ENCODE measurements around the gene ITM2B.

Gene ITM2B

DNA sequence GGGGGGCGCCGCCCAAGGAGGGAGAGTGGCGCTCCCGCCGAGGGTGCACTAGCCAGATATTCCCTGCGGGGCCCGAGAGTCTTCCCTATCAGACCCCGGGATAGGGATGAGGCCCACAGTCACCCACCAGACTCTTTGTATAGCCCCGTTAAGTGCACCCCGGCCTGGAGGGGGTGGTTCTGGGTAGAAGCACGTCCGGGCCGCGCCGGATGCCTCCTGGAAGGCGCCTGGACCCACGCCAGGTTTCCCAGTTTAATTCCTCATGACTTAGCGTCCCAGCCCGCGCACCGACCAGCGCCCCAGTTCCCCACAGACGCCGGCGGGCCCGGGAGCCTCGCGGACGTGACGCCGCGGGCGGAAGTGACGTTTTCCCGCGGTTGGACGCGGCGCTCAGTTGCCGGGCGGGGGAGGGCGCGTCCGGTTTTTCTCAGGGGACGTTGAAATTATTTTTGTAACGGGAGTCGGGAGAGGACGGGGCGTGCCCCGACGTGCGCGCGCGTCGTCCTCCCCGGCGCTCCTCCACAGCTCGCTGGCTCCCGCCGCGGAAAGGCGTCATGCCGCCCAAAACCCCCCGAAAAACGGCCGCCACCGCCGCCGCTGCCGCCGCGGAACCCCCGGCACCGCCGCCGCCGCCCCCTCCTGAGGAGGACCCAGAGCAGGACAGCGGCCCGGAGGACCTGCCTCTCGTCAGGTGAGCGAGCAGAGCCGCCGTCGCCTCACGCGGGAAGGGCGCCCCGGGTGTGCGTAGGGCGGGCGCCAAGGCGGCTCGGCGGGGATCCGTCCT, 70.5 kb downstream of the ITM2B start, which contains the start of gene RB1:
Gene RB1 (plus strand): TSS at position 393 of the 784 bp plus-strand sequence. CDS start 162 bp downstream, at position 555.
- DNase-seq (ENCODE audit: low read depth in 1 of 2, low spot score in 1 of 2), result peak; percentile 77 to 87

DNA sequence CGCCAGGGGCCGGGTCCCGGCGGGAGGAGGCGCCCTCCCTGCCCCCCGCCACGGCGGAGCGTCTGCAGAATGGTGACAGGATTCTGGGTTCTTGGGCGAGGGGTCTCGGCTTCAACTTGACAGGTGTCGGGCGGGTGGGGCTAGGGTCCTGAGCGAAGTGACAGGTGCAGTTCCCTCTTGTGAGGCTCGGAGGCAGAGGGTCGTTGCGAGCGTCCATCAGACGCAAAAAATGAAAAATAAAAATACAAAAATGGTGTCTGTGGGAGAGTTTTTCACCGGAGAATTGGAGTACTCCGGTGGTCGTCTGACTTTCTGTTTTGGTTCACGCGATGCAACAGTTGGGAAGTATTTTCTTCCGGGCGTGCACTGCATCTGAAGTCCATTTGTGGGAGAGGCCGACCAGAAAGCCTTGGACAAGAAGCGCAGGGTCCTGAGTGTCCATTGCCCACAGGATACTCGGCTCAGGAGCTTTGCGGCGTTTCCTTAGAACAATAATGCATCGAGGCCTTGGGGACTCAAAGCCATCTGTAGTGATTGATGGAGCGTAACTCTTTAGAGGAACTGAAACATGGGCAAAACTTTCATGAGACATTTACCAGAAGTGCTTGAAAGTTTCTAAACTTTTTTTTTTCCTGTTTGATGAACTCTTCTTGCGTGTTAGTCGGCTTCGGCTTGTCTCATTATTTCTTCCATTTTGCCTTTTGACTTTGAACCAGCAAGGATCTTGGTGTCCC, 71.3 kb downstream of the ITM2B start:
- DNase-seq (ENCODE audit: low read depth in 1 of 2, low spot score in 1 of 2), result no peak

DNA sequence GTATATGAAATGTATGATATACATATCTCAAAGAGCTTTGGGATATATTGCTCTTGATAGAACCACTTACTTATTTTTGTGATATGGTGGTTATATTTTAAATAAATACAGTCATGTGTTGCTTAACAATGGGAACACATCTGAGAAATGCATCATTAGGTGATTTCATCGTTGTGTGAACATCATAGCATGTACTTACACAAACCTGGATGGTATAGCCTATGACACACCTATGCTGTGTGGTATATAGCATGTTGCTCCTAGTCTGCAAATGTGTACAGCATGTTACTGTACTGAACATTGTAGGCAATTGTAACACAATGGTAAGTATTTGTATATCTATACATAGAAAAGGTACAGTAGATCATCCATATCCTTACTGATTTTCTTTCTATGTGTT, 78.2 kb downstream of the ITM2B start:
- DNase-seq (ENCODE audit: low read depth in 1 of 2, low spot score in 1 of 2), result no peak

DNA sequence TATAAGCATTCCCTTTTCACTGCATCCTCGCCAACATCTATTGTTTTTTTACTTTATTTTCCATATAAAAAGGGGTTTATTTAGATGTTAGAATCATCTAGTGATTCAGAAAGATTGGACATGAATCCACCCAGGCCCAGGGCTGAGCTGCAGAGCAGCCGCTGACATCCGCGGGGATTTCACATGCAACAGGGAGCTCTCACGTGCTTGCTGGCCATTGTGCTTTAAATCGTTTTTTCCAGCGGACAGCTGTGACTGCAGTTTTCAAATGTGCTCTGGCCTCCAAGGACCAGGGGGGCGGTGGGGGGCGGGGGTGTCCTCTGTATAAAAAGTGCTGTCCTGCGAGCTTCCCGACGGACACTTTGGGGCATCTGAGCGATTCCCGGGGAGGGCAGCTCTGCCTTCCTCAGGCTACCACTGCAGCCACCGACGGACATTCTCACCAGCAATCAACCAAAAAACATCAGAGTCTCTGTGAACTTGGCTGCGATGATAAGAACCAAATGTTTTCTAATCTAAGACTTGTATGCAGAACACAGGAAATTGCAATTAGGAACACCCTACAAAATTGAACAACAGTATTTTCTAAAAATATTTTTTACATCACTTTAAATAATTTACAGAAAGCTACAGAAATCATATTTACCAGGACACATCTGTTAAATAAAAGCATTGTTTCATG, 83.1 kb downstream of the ITM2B start:
- DNase-seq (ENCODE audit: low read depth in 1 of 2, low spot score in 1 of 2), result no peak

DNA sequence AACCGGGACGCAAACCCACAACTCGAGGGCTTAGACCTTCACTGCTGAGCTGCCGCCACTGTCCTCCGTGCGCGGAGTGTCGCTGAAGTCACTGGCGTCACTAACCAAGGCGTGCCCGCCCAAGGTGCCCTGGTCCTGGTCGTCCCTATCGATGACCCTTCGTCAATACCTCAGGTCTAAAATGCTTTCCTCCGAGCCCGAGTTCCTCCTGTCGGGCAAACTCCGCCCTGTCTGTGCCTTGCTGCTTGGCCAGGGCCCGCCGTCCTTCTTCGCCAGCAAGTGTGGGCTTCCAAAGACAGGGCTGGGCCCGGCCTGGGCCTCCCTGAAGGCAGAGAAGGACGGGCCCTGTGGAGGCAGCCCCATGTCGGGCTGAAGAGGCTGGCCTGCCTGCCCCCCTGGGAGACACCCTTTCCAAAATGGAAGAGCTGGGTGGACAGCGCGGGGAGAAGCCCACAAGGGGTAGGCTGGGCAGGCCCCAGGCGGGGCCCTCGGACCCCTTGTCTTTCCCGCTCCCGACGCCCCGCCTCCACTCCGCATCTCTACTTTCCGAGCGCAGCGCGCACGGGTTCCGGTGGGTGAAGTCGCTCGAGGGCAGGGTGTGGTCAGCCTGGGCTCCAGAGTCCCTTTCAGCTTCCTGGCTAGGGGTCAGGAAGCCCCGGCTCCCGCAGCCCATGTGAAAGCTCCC, 84.0 kb downstream of the ITM2B start:
- no peak for DNase-seq (ENCODE audit: low read depth in 1 of 2, low spot score in 1 of 2)

DNA sequence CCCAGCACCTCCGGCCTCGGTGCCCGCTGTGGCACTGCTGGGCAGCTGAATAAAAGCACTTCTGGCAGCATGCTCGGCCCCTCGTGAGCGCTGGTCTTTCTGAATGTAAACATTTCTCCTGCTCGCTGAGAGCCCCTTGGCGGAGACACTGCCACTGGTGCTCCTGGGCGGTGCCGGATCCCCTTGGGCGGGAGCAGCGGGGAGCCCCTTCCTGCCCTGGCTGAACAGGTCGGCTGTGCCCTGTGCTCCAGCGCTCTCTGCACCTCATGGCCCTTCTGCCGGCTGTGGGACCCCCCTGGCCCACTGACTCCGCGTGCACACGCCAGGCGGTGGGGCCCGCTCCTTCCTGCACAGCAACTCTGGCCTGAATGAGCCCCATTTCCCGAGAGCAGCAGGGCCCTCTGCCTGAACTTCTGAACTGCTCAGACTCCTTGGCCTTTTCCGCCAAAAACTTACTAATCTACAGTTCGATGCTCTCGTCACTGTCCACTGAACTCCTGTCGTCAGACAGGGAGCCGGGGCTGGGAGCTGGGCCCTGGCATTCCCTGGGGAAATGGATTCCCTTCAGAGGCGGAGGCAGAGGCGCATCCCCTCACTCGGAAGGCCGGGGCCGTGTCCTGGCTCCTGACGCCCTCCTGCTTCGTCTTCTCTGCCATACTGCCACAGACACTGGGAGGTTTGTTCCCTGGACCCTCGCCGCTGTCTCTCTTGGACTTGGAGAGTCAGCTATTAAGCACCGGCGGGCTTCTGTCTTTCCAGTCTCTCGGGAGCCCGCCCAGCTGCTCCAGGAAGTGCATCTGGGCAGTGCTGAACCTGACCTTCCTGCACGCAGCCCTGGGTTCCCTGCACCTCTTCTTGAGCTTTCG, 84.7 kb downstream of the ITM2B start:
- DNase-seq (ENCODE audit: low read depth in 1 of 2, low spot score in 1 of 2), result no peak

DNA sequence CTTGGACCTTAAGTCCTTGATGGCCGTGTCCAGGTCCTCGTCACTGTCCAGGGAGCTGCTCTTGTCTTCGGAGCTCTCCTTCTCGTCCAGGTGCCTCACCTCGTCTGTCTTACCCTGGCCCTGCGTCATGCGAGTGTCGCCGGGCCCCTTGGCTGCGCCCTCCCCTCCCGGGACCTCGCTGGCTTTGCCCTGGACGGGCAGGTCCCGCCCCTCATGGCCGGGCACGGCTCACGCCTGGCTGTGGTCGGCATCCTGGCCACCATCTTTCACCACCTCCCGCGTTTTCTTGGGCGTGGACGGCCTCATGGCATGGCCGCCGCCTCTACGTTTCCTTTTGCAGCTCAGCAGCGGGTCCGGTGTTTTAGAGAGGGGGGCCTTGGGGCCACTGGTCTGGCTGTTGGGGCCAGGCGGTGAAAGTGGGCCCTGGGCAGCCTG, 85.4 kb downstream of the ITM2B start:
- no peak for DNase-seq (ENCODE audit: low read depth in 1 of 2, low spot score in 1 of 2)

DNA sequence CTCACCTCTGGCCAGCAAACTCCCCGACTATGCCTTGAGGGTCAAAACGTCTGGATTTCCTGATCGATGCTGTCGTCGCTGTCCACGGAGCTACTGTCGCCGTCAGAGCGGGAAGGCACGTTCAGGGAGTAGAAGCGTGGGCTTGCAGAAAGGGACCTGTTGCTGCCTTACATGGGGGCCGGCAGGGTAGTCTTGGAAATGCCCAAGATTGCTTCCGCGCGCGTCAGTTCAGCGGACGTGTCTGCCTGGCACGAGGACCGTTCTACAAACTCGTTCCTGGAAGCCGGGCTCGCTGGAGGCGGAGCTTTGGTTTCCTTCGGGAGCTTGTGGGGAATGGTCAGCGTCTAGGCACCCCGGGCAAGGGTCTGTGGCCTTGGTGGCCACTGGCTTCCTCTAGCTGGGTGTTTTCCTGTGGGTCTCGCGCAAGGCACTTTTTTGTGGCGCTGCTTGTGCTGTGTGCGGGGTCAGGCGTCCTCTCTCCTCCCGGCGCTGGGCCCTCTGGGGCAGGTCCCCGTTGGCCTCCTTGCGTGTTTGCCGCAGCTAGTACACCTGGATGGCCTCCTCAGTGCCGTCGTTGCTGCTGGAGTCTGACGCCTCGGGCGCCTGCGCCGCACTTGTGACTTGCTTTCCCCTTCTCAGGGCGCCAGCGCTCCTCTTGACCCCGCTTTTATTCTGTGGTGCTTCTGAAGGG, 86.0 kb downstream of the ITM2B start:
- DNase-seq (ENCODE audit: low read depth in 1 of 2, low spot score in 1 of 2), result no peak
